CD4-positive, alpha-beta T cell treated with Interleukin-6 at 100 ng/mL for 8 hours (primary cell): ENCODE measurements around the gene ITCH.
"Not testable (repeated sequence)": the region's sequence is repeated elsewhere in the genome, so short reads cannot be mapped to it uniquely, and the experiment has no call there.

Experiments
- DNase-seq: peaks from one replicate; pipeline ENCODE4 v3.0.0-alpha.2; 2020; ENCODE audit warnings: mixed read lengths, low spot score

The ITCH gene

GRCh38 chr20:34510575-34510974 is 147.5 kb downstream of the ITCH start:
- no peak for DNase-seq

GRCh38 chr20:34511891-34512265 is 148.8 kb downstream of the ITCH start:
- no peak for DNase-seq

- DNase-seq, result no peak
These were observed 149.3 kb downstream of the ITCH start for GRCh38 chr20:34512266-34512954.

GRCh38 chr20:34512955-34513419 is 149.9 kb downstream of the ITCH start:
- DNase-seq, result no peak

- DNase-seq, result not testable (repeated sequence)
These were observed 151.0 kb downstream of the ITCH start for GRCh38 chr20:34514034-34514433.

GRCh38 chr20:34514897-34515483 is 151.9 kb downstream of the ITCH start:
- DNase-seq, result no peak

- peak; percentile 70 for DNase-seq
These were observed 152.6 kb downstream of the ITCH start for GRCh38 chr20:34515484-34516246.

GRCh38 chr20:34516247-34517113 is 153.4 kb downstream of the ITCH start, which contains the start of gene DYNLRB1:
TSS of gene DYNLRB1 (plus strand) at chr20:34516422. CDS start at chr20:34516459, 37 bp downstream.
- peak; percentile 90 for DNase-seq

- DNase-seq, result no peak
These were observed 154.0 kb downstream of the ITCH start for GRCh38 chr20:34517114-34517505.

- DNase-seq, result not testable (repeated sequence)
These were observed 155.8 kb downstream of the ITCH start for GRCh38 chr20:34518863-34519262.

- not testable (repeated sequence) for DNase-seq
These were observed 156.8 kb downstream of the ITCH start for GRCh38 chr20:34519841-34520240.

- peak; percentile 21 for DNase-seq
These were observed 160.1 kb downstream of the ITCH start for GRCh38 chr20:34522969-34523871.

- DNase-seq, result no peak
These were observed 161.4 kb downstream of the ITCH start for GRCh38 chr20:34524426-34524825.

GRCh38 chr20:34525342-34525708 is 162.3 kb downstream of the ITCH start:
- DNase-seq, result no peak

- no peak for DNase-seq
These were observed 162.8 kb downstream of the ITCH start for GRCh38 chr20:34525709-34526416.

- DNase-seq, result no peak
These were observed 163.4 kb downstream of the ITCH start for GRCh38 chr20:34526466-34526865.

- DNase-seq, result no peak
These were observed 163.9 kb downstream of the ITCH start for GRCh38 chr20:34527016-34527415.

GRCh38 chr20:34528921-34529297 is 165.8 kb downstream of the ITCH start:
- DNase-seq, result no peak

- DNase-seq, result no peak
These were observed 166.7 kb downstream of the ITCH start for GRCh38 chr20:34529742-34530141.

- DNase-seq, result no peak
These were observed 167.3 kb downstream of the ITCH start for GRCh38 chr20:34530342-34530741.
